ENCODE results near the gene PTPMT1. TPM values are rescaled to one million over a fixed set of nuclear protein-coding genes. Genes with fewer than 3 reads are reported as not detected.
"Not testable (repeated sequence)": the region's sequence is repeated elsewhere in the genome, so short reads cannot be mapped to it uniquely, and the experiment has no call there.

PTPMT1 gene
- total RNA-seq, 1 donor, result 71.7 TPM

DNA sequence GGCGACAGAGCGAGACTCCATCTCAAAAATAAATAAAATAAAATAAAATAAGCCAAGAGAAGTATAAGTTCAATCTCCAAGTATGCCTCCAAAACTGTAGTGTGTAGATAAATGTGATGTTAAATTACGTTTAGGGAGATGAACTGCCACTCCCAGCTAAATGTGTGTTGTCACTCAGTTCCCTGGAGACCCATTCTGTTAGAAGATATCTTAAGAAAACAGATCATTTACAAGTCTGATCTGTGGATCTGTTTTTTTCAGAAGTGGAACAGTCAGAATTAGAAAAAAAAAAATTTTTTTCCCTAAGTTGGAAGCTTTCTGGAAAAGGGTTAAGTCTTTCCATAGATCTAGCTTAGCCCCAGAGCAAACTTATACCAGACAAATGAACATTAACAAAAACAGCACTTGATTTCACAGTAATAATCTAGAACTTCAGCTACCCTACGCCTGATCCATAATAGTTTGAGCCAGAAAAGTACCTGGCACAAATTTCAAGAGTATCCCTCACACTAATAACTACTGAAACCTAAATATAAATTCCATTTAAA, 30.6 kb upstream of the PTPMT1 start:
- TF ChIP-seq, protein P1, sequence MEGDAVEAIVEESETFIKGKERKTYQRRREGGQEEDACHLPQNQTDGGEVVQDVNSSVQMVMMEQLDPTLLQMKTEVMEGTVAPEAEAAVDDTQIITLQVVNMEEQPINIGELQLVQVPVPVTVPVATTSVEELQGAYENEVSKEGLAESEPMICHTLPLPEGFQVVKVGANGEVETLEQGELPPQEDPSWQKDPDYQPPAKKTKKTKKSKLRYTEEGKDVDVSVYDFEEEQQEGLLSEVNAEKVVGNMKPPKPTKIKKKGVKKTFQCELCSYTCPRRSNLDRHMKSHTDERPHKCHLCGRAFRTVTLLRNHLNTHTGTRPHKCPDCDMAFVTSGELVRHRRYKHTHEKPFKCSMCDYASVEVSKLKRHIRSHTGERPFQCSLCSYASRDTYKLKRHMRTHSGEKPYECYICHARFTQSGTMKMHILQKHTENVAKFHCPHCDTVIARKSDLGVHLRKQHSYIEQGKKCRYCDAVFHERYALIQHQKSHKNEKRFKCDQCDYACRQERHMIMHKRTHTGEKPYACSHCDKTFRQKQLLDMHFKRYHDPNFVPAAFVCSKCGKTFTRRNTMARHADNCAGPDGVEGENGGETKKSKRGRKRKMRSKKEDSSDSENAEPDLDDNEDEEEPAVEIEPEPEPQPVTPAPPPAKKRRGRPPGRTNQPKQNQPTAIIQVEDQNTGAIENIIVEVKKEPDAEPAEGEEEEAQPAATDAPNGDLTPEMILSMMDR (IDR thresholded peaks at IDR 0.05; ENCODE audit: insufficient read depth, low read depth, low read length), result no peak
- no peak overlapping the region for H3K4me3 ChIP-seq (ENCODE audit: low read depth, low read length)
- DNase-seq (ENCODE audit: low read depth), result no peak

DNA sequence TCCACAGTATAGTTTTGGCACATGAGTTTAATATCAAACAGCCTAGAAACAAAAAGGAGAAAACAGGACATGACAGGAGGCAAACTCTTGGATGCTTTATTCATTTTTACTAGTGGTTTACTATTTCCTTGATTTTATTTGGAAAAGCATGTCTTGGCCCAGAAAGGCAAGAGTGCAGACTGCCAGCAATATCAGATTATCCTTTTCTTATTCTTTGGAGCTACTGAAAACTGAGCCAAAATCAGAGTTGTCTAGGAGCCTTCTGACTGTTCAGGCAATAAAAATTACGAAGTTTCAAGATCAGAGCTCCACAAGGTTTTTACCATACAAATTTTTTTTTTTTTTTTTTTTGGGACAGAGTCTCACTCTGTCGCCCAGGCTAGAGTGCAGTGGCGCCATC, 28.5 kb upstream of the PTPMT1 start:
- TF ChIP-seq, protein P1 (IDR thresholded peaks at IDR 0.05; ENCODE audit: insufficient read depth, low read depth, low read length), result no peak
- DNase-seq (ENCODE audit: low read depth), result no peak
- H3K4me3 ChIP-seq (ENCODE audit: low read depth, low read length), result no peak overlapping the region

DNA sequence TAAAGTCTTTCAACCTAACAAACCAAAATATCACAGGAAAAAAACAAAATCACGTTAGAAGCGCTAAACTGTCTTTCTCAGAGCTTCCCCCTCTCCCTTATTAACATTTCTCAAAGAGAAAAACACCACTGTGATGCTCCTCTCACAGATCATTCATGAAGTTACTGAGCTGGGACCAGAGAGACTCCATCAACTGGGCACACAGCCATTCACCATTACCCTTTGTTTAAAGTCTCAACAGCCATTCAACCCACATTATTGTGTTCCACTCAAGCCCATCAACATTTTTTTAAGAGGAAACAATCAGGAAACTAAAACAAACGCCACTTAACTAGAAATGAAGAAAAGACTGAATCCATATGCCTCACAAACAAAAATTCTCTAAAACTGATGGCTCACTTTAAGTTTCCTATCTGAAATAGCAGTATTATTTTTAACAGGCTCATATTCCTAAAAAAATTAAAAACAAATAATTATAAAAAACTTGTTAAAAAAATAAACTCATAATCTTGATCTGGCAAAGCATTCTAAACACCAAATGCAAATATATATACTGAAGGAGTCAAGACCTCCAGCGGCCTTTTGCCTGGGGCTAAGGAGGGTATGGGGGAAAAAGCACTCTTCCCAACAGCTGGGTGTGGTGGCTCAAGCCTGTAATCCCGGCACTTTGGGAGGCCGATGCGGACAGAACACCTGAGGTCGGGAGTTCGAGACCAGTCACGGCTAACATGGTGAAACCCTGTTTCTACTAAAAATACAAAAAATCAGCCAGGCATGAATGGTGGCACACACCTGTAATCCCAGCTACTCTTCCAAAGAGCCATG, 26.4 kb upstream of the PTPMT1 start:
- TF ChIP-seq, protein P1 (IDR thresholded peaks at IDR 0.05; ENCODE audit: insufficient read depth, low read depth, low read length), result no peak
- DNase-seq (ENCODE audit: low read depth), result peak; percentile 37

DNA sequence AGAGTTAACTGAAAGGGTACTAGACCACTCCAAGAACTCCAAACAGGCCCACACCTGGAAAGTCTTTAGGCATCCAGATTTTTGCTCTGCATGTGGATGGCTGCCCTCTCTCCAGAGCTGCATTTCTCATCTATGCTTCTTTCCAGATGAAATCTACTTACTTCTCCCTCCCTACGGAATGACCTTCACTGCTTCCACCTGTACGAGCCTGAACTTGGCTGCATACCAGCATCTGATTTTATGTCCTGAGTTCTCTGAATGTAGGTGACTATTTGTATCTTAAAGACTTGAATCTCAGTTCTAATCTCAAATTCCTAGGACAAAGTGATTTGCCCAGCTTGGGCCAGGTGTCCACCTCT, 25.7 kb upstream of the PTPMT1 start:
- no peak overlapping the region for H3K4me3 ChIP-seq (ENCODE audit: low read depth, low read length)
- TF ChIP-seq, protein P1 (IDR thresholded peaks at IDR 0.05; ENCODE audit: insufficient read depth, low read depth, low read length), result no peak
- DNase-seq (ENCODE audit: low read depth), result no peak

More for the DNA sequence above, 26.4 kb upstream of the PTPMT1 start:
- H3K4me3 ChIP-seq (ENCODE audit: low read depth, low read length), result no peak overlapping the region

DNA sequence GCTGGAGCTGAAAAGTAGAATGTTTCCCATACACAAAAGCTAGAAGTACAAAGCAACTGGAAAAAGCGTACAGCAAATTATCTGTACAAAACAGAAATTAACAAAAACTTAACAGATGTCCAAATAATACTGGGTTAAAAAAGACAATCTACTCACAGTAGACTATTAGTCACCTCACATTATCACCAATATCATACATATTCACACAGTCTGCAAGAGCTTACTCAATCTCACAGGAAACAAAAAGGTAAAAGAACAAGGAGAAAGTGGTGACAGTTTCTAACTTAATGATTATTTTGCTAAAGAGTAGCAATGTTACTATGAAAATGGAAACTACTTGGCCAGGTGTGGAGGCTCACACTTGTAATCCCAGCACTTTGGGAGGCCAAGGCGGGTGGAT, 24.3 kb upstream of the PTPMT1 start:
- no peak overlapping the region for H3K4me3 ChIP-seq (ENCODE audit: low read depth, low read length)
- no peak for DNase-seq (ENCODE audit: low read depth)
- TF ChIP-seq, protein P1 (IDR thresholded peaks at IDR 0.05; ENCODE audit: insufficient read depth, low read depth, low read length), result no peak

DNA sequence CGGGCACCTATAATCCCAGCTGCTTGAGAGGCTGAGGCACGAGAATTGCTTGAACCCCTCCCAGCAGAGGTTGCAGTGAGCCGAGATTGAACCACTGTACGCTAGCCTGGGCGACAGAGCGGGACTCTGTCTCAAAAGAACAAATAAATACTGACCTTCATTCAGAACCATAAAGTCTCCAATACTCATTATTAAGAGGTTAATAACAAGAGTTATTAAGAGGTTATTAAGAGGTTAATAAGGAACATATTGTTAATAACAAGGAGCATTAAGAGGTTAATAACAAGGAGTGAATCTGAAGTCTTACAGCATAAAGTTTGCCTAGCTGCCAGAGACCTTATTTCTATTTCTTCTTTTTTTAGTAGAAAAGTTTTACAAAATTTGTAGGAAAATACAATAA, 20.1 kb upstream of the PTPMT1 start:
- H3K4me3 ChIP-seq (ENCODE audit: low read depth, low read length), result no peak overlapping the region
- TF ChIP-seq, protein P1 (IDR thresholded peaks at IDR 0.05; ENCODE audit: insufficient read depth, low read depth, low read length), result no peak
- no peak for DNase-seq (ENCODE audit: low read depth)

DNA sequence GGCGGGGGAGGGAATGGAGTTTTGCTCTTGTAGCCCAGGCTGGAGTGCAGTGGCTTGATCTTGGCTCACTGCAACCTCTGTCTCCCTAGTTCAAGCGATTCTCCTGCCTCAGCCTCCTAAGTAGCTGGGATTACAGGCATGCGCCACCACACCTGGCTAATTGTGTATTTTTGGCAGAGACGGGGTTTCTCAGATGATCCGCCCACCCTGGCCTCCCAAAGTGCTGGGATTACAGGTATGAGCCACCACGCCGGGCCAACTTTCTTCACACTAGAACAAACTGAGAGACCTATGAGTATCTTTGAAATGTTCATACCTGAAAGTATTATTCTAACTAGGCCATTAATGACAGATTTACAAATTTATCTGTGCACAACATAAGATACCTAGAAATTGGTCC, 19.1 kb upstream of the PTPMT1 start:
- not testable (repeated sequence) for H3K4me3 ChIP-seq (ENCODE audit: low read depth, low read length); DNase-seq (ENCODE audit: low read depth)
